ENCODE data around the gene DNAH11.

Gene DNAH11

DNA sequence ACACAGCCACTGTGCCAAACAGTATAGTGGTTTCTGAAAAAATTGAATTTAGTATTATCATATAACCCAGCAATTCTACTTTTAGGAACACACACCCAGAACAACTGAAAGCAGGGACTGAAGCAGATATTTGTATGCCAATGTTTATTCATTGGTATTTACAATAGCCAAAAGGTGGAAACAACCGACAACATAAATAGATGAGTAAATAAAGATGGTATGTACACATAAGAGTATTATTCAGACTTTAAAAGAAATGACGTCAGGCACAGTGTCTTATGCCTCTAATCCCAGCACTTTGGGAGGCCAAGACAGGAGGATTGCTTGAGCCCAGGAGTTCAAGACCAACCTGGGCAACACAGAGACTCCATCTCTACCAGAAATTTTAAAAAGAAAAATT lies 395.6 kb downstream of the DNAH11 start:
- no peak for DNase-seq (ENCODE audit: low read depth)

DNA sequence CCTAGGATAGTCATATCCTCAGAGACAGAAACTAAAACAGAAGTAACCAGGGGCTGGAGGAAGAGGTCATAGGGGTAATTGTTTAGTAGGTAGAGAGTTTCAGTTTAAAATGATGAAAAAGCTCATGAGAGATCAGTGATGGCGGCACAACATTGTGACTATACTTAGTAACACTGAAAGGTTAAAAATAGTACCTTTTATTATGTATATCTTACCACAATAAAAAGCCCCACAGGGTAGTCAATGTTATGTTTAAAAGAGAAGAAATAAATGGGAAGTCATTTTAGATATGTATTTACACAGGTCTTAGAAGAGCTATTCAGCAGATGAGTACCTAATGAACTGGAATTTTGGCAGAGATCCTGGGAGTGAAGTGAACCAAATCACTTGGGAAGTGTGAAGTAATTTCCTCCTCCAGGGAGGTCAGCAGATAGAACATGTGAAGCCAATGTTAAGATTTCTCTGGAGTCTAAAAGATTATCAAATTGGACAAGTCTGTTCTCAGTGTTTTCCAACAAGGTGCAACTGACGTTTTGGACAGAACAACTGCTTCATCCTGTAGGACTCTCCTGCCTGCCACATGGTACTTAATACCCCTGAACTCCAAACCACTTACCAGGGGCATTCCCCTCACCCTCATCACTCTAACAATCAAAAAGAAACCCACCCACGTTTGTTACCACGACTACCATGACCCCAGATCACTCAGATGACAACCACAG lies 396.5 kb downstream of the DNAH11 start:
- DNase-seq (ENCODE audit: low read depth): peak; percentile 48

DNA sequence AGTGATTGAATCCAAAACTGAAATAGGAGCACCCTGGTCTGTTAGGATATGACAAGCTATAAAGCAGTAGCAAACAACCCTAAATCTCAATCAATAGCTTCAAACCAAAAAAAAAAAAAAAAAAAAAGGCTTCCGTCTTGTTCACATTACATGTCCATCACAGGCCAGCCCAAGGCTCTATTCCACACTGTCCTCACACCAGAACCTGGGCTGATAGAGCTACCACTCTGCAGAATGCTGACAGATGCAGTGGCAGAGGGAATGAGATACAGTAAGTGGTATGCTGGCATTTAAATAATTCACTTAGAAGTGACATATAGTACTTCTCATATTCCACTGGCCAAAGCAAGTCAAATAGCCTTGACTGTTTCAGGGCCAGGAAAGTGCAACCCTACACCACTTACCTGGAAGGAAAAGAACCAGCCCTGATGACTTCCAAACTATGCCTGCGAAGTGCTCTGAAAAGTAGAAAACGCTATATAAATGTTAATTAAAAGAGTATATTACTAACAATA lies 397.1 kb downstream of the DNAH11 start:
- DNase-seq (ENCODE audit: low read depth): no peak

DNA sequence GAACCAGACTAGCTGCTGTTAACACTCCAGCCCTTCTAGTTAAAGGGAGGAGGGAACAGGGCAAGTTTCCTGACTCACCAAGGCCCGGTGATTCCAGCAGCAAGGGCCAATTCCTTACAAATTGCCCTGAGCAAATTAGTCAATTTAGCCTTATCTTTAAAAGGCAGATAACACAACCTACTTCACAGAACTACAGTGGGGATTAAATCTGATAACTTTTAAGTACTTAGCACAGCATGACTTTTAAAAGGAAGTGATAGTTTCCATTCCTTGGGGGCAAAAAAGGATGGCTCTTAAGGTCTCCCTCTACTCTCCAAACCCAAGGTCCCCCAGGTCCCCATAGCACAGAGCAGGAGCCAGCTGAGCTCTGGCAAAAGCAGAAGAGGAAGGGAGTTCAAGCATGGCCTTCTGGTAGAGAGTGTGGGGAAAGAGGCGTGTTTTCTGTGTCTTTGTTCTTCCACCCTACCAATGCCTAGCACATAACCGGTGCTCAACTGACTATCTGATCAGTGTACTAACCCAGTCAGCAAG lies 398.8 kb downstream of the DNAH11 start:
- DNase-seq (ENCODE audit: low read depth): no peak

- no peak for DNase-seq (ENCODE audit: low read depth)
These were observed 400.1 kb downstream of the DNAH11 start for GRCh38 chr7:21942955-21943354.

DNA sequence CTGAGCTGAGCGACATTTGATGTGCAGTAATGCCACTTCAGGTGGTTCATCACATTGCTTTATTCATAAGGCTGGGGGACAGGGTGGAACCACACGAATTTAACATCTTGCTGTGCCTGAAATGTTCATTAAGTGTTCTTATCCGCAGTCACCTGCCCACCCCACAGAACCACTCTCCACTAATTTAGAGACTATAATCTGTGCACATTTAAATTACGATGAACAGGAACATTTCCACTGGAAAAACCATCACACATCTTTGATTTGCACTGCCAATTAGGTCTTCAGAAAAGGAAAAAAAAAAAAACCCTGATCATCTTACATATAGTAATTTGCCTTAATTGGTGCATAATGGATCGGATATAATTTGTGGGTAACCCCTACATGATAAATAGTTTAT lies 400.6 kb downstream of the DNAH11 start:
- DNase-seq (ENCODE audit: low read depth): no peak

GRCh38 chr7:21944616-21945453 lies 402.0 kb downstream of the DNAH11 start:
- peak; percentile 39 for DNase-seq (ENCODE audit: low read depth)

DNA sequence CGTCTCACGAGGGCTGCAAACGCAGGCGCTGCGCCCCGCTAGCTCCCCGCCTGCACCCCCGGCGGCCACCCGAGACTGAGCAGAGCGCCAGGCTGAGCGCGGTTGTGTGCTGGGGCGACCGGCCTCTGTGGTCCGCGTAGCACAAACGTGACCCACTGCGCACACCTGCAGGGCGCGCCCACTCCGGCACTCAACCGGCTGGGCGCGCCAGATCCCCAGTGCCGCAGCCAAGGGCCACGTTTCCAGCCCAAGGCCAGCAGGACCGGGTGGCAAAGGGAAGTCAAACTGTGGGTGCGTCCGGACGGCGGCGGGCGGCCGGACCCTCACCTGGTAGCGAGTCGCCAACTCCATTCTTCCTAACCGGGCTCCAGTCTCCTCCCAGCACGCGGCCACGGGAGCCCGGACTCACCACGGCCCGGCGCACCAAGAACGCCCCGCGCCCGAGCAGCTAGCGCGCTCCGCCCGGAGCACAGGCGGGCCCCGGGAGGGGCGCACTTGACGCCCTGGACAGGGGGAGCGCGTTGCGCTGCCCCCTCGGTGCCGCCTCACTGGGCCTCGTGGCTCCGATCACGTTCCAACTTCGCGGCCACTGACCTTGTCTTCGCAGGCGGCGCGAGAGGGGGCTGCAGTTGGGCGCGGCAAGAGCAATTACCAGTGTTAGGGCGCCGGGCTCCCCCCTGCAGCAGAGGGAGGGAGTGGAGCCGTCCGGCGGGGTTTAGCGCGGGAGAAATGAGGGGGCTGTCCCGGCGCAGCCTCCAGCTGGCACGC lies 402.8 kb downstream of the DNAH11 start, which contains the start of gene CDCA7L:
Gene CDCA7L, minus strand, starts transcription at position 446 of the 768 bp plus-strand sequence. Its CDS starts 95 bp downstream, at position 351.
- DNase-seq (ENCODE audit: low read depth): peak; percentile 78

DNA sequence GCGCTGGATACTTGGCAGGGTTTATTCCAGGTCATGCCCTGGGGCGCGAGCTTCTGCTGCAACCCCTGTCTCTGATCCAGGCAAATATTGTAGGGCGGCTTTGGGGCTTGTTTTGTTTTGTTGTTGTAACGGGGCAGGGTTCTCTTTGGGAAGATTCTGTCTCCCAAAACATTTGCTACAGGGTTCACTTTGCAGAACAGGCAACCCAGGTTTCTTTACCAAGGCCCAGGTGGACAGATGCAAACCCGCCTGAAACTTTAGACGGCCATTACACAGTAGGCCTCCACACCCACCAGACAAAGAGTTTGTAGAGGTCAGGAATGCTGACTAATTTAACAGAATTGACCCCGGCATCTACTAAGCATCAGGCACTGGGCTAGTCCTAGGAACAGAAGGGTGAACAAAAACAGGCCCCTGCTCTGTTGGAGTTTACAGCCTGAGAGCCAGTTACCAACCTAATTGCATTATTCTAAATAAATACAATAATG lies 403.4 kb downstream of the DNAH11 start:
- no peak for DNase-seq (ENCODE audit: low read depth)

- no peak for DNase-seq (ENCODE audit: low read depth)
These were observed 404.2 kb downstream of the DNAH11 start for GRCh38 chr7:21947056-21947455.

DNA sequence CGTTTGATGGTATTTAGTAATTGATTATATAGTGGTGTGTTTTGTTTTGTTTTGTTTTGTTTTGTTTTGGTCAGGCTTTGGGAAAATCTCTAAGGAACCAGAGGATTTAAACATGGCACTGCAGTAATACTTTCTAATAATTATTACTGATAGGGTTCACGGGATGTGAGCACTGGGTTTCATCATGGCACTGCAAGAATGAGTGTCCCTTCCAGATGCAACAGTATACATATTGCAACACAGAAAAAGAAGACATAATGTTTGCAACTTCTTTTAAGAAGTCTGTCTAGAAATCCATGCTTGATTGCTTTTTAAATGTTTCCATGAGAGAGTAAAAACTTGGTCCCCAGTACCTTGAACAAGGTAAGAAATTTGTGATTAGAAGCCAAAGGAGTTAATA lies 405.1 kb downstream of the DNAH11 start:
- DNase-seq (ENCODE audit: low read depth): no peak

- DNase-seq (ENCODE audit: low read depth): no peak
These were observed 405.5 kb downstream of the DNAH11 start for GRCh38 chr7:21948364-21948763.

DNA sequence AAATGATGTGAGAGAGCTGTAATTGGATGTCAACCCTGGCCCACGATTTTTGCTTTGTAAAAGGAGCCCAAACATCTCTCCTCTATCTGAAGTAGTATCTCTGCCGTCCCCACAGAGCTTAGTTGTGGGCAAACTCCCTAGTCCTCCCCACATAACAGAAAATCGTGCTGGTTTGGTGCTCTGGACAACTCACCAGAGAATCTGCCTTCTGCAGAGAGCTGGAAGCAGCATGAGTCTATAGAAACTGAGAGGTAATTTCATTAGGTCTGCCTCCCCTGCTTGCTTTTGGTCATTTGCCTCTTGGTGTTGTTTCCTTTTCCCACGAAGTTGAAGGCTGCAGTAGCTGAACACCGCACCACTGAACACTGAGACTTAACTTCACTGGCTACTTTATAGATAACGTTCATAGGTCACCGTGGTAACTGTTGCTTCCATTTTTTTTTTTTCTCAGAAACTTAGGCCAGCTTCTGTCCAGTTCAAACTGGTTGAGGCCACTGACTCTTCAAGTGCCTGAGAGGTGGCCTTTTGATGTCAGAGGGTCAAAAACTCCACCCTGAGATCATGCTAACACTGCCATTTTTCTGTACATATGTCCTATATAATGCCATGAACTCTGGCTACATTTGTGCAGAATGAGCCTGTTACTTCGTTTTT lies 406.2 kb downstream of the DNAH11 start:
- no peak for DNase-seq (ENCODE audit: low read depth)

Measured in HS-5 (cell line).